Ishikawa (cell line): ENCODE measurements around the gene LIN28B.

ENCODE experiments used
- CEBPB ChIP-seq: IDR thresholded peaks from 2 replicates; pipeline ENCODE4 v1.6.1; 2012
- CREB1 ChIP-seq: IDR thresholded peaks from 2 replicates; pipeline ENCODE4 v1.6.1; 2012; ENCODE audit warnings: low read depth
- EGR1 ChIP-seq: IDR thresholded peaks from 2 replicates; pipeline ENCODE4 v1.6.1; 2012
- EP300 ChIP-seq: IDR thresholded peaks from 2 replicates; pipeline ENCODE4 v1.6.1; 2012; ENCODE audit warnings: borderline replicate concordance
- FOXM1 ChIP-seq: IDR thresholded peaks from 2 replicates; pipeline ENCODE4 v1.6.1; 2012; ENCODE audit warnings: low read depth, borderline replicate concordance
- NFIC ChIP-seq: IDR thresholded peaks from 2 replicates; pipeline ENCODE4 v1.6.1; 2012
- RAD21 ChIP-seq: IDR thresholded peaks from 2 replicates; pipeline ENCODE4 v1.6.1; 2012; ENCODE audit warnings: low read depth
- TAF1 ChIP-seq: IDR thresholded peaks from 2 replicates; pipeline ENCODE4 v1.6.1; 2012; ENCODE audit warnings: low read depth, mild to moderate bottlenecking
- TCF12 ChIP-seq: IDR thresholded peaks from 2 replicates; pipeline ENCODE4 v1.6.1; 2012; ENCODE audit warnings: low read depth
- TEAD4 ChIP-seq: IDR thresholded peaks from 2 replicates; pipeline ENCODE4 v1.6.1; 2012
- YY1 ChIP-seq: IDR thresholded peaks from 2 replicates; pipeline ENCODE4 v1.6.1; 2012; ENCODE audit warnings: low read depth
- ZBTB7A ChIP-seq: IDR thresholded peaks from 2 replicates; pipeline ENCODE4 v1.6.1; 2012; ENCODE audit warnings: low read depth
- TF ChIP-seq, protein P1 (sequence below): IDR thresholded peaks from 2 replicates; pipeline ENCODE4 v1.6.1; 2012; ENCODE audit warnings: low read depth, mild to moderate bottlenecking
- TF ChIP-seq, protein P2 (sequence below): IDR thresholded peaks from 2 replicates; pipeline ENCODE4 v1.6.1; 2012
- TF ChIP-seq, protein P3 (sequence below): IDR thresholded peaks from 2 replicates; pipeline ENCODE4 v1.6.1; 2012

The LIN28B gene

DNA sequence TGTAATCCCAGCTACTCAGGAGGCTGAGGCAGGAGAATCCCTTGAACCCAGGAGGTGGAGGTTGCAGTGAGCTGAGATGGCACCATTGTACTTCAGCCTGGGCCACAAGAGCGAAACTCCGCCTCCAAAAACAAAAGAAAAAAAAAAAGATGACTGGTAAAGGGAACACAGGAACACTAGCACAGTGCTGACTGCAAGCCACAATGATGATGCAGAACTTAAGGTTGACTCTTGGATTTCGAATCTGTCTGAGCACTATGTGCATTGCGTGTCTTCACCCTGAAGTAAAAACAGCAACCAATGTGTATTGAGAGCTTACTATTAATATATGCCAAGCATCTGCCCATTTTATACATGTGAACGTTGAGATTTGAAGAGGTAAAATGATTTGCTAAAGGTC is 27.6 kb upstream of the LIN28B start:
- TF ChIP-seq, protein P1, sequence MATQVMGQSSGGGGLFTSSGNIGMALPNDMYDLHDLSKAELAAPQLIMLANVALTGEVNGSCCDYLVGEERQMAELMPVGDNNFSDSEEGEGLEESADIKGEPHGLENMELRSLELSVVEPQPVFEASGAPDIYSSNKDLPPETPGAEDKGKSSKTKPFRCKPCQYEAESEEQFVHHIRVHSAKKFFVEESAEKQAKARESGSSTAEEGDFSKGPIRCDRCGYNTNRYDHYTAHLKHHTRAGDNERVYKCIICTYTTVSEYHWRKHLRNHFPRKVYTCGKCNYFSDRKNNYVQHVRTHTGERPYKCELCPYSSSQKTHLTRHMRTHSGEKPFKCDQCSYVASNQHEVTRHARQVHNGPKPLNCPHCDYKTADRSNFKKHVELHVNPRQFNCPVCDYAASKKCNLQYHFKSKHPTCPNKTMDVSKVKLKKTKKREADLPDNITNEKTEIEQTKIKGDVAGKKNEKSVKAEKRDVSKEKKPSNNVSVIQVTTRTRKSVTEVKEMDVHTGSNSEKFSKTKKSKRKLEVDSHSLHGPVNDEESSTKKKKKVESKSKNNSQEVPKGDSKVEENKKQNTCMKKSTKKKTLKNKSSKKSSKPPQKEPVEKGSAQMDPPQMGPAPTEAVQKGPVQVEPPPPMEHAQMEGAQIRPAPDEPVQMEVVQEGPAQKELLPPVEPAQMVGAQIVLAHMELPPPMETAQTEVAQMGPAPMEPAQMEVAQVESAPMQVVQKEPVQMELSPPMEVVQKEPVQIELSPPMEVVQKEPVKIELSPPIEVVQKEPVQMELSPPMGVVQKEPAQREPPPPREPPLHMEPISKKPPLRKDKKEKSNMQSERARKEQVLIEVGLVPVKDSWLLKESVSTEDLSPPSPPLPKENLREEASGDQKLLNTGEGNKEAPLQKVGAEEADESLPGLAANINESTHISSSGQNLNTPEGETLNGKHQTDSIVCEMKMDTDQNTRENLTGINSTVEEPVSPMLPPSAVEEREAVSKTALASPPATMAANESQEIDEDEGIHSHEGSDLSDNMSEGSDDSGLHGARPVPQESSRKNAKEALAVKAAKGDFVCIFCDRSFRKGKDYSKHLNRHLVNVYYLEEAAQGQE, result no peak
- TF ChIP-seq, protein P2, sequence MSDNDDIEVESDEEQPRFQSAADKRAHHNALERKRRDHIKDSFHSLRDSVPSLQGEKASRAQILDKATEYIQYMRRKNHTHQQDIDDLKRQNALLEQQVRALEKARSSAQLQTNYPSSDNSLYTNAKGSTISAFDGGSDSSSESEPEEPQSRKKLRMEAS, result no peak
- TF ChIP-seq NFIC (no peak), CREB1 (no peak), TCF12 (no peak), RAD21 (no peak), TAF1 (no peak), YY1 (no peak)
- TF ChIP-seq, protein P3, sequence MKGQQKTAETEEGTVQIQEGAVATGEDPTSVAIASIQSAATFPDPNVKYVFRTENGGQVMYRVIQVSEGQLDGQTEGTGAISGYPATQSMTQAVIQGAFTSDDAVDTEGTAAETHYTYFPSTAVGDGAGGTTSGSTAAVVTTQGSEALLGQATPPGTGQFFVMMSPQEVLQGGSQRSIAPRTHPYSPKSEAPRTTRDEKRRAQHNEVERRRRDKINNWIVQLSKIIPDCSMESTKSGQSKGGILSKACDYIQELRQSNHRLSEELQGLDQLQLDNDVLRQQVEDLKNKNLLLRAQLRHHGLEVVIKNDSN, result no peak

DNA sequence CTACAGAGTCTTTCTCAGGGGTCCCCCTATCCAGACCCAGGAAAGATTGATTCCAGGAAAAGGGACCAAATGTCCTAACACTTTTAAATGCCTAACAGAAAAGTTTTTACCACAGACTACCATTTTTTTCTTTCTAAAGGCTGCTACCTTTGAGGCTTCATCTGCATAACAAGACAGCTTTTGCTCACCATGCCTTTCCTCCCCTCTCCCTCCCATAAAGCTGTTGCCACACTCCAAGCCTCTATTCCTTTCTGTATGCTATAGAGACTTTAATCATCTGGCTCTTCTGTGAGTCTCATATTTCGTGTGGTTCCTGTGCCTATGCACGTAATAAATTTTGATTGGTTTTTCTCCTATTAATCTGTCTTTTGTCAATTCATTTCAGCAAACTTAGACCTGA is 26.0 kb upstream of the LIN28B start:
- TF ChIP-seq EP300, result no peak
- no peak for TF ChIP-seq NFIC
- TF ChIP-seq, protein P3, result no peak
- TF ChIP-seq, protein P1, result no peak
- TF ChIP-seq YY1, result no peak
- no peak for TF ChIP-seq RAD21
- no peak for TF ChIP-seq CEBPB
- TF ChIP-seq TAF1, result no peak
- TF ChIP-seq TCF12, result no peak

DNA sequence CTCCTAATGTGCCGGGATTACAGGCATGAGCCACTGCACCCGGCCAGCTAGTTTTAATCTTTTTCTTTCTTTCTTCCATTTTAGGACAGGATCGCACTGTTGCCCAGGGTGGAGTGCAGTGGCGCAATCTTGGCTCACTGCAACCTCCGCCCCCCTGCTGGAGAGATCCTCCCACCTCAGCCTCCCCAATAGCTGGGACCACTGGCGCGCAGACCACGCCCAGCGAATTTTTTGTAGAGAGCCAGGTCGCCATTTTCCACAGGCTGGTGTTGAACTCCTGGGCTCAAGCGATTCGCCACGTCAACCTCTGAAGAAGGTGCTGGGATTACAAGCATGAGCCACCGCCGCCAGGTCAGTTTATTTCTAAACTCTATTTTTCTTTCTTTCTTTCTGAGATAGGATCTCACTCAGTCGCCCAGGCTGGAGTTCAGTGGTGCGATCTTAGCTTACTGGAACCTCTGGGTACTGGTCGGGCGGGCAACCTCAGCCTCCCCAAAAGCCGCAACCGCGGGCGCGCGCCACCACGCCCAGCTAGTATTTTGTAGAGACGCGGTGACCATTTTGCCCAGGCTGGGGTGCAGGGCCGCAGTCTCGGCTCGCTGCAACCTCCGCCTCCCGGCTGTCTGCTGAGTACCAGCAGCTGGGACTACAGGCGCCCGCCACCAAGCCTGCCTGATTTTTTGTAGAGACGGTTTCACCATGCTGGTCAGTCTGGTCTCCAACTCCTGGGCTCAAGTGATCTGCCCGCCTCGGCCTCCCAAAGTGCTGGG is 20.0 kb upstream of the LIN28B start:
- TF ChIP-seq, protein P2, result no peak
- TF ChIP-seq TEAD4 (no peak), FOXM1 (no peak), YY1 (no peak), EP300 (no peak), CREB1 (no peak), RAD21 (no peak), EGR1 (no peak), CEBPB (no peak), ZBTB7A (no peak), TCF12 (no peak), NFIC (no peak), TAF1 (no peak)
- TF ChIP-seq, protein P1, result no peak
- TF ChIP-seq, protein P3, result no peak

DNA sequence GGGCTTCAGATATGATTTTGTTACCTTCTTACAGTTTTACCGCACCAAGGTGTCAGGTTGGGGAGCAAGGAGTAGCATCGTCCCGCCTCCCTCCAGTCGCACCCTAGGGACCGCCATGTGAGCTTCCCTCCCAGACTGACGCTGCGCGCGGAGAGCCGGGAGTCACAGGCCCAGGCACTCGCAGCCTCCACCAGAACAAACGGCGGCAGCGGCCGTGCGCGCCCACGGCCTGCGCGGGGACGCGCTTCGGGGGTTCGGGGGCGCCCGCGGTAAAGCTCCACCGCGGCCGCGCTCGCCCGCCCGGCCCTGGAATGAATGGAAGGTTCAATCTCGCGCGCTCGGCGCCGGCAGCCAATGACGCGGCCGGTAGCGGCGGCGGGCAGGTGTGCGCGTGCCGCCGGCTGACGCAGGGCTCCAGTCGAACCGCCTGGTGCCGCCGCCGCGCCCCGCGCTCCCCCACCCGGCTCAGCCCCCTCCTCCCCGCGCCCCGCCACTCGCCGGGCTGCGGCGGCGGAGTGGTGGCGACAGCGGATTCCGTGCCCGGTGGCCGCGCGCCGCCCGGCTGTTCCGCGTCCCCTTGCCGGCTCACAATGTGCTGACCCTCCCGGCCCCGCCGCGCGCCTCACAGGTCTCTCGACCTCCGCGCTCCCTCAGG is 16.5 kb upstream of the LIN28B start:
- TF ChIP-seq YY1 (no peak), TCF12 (no peak), NFIC (no peak), CEBPB (no peak), ZBTB7A (no peak), CREB1 (no peak), TEAD4 (no peak), EP300 (no peak), EGR1 (no peak), RAD21 (no peak), FOXM1 (no peak)
- TF ChIP-seq, protein P2, result no peak
- TF ChIP-seq, protein P1, result no peak
